HG03103 (cell line): ENCODE data around the gene REV1.
"Not testable (repeated sequence)": the region's sequence is repeated elsewhere in the genome, so short reads cannot be mapped to it uniquely, and the experiment has no call there.

ENCODE experiments used
- ATAC-seq: cut with Tn5 transposase; IDR thresholded peaks from one replicate; pipeline ENCODE4 v1.9.1; 2021; ENCODE audit warnings: low read depth; ENCODE audit not compliant: unreplicated experiment

REV1 gene

GRCh38 chr2:99488539-99489062 lies 1.2 kb downstream of the REV1 start:
- no peak for ATAC-seq

- ATAC-seq = no peak
Measured at GRCh38 chr2:99487906-99488305, 1.9 kb downstream of the REV1 start.

GRCh38 chr2:99485824-99486223 lies 4.0 kb downstream of the REV1 start:
- no peak for ATAC-seq

- ATAC-seq = no peak
Measured at GRCh38 chr2:99485411-99485810, 4.4 kb downstream of the REV1 start.

- no peak for ATAC-seq
Measured at GRCh38 chr2:99484205-99484604, 5.6 kb downstream of the REV1 start.

GRCh38 chr2:99481941-99482340 lies 7.9 kb downstream of the REV1 start:
- no peak for ATAC-seq

GRCh38 chr2:99481527-99481926 lies 8.3 kb downstream of the REV1 start:
- ATAC-seq = no peak

- no peak for ATAC-seq
Measured at GRCh38 chr2:99480390-99480789, 9.4 kb downstream of the REV1 start.

GRCh38 chr2:99478632-99479031 lies 11.2 kb downstream of the REV1 start:
- no peak for ATAC-seq

GRCh38 chr2:99477054-99477453 lies 12.8 kb downstream of the REV1 start:
- ATAC-seq = no peak

GRCh38 chr2:99476629-99477028 lies 13.2 kb downstream of the REV1 start:
- no peak for ATAC-seq

- not testable (repeated sequence) for ATAC-seq
Measured at GRCh38 chr2:99475095-99475494, 14.7 kb downstream of the REV1 start.

GRCh38 chr2:99473518-99474083 lies 16.2 kb downstream of the REV1 start:
- no peak for ATAC-seq

- no peak for ATAC-seq
Measured at GRCh38 chr2:99472600-99472960, 17.2 kb downstream of the REV1 start.

GRCh38 chr2:99471654-99472599 lies 17.9 kb downstream of the REV1 start:
- ATAC-seq = no peak

GRCh38 chr2:99470957-99471356 lies 18.9 kb downstream of the REV1 start:
- ATAC-seq = no peak

GRCh38 chr2:99470459-99470858 lies 19.4 kb downstream of the REV1 start:
- ATAC-seq = not testable (repeated sequence)

- no peak for ATAC-seq
Measured at GRCh38 chr2:99469394-99469793, 20.4 kb downstream of the REV1 start.

GRCh38 chr2:99468155-99468554 lies 21.7 kb downstream of the REV1 start:
- ATAC-seq = no peak

- no peak for ATAC-seq
Measured at GRCh38 chr2:99467390-99467789, 22.4 kb downstream of the REV1 start.

- no peak for ATAC-seq
Measured at GRCh38 chr2:99461828-99462483, 27.9 kb downstream of the REV1 start.
